GM10266 (cell line): ENCODE data around the gene NFASC.

ENCODE experiments used
- DNase-seq: peaks from one replicate; pipeline ENCODE4 v3.0.0; 2012; ENCODE audit errors: extremely low spot score
- TF ChIP-seq, protein P1 (sequence below): IDR thresholded peaks from 2 replicates; pipeline ENCODE4 v1.5.1; 2012; ENCODE audit warnings: mild to moderate bottlenecking, low read depth; ENCODE audit not compliant: control insufficient read depth, insufficient read depth; ENCODE audit errors: missing control alignments

NFASC gene

DNA sequence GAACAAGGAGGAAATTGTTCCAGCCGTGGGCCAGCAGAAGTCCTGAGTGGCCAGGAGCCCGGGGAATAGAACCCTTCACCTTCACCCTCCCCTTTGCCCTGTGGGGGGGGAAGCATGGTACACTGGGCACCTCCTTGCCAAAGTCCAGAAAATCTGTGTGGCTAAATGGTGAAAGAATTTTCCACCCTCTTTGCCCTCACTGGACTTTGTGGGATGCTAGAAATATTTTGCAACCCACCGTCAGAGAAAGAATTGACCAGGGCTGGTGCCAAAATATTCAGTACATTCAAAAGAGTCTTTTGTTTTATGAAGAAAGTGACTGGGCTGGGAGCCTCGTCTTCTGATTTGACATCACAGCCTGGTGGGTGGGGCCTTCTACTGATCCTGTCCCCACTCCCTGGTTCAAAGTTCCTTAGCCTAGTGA, 14.6 kb downstream of the NFASC start:
- TF ChIP-seq, protein P1, sequence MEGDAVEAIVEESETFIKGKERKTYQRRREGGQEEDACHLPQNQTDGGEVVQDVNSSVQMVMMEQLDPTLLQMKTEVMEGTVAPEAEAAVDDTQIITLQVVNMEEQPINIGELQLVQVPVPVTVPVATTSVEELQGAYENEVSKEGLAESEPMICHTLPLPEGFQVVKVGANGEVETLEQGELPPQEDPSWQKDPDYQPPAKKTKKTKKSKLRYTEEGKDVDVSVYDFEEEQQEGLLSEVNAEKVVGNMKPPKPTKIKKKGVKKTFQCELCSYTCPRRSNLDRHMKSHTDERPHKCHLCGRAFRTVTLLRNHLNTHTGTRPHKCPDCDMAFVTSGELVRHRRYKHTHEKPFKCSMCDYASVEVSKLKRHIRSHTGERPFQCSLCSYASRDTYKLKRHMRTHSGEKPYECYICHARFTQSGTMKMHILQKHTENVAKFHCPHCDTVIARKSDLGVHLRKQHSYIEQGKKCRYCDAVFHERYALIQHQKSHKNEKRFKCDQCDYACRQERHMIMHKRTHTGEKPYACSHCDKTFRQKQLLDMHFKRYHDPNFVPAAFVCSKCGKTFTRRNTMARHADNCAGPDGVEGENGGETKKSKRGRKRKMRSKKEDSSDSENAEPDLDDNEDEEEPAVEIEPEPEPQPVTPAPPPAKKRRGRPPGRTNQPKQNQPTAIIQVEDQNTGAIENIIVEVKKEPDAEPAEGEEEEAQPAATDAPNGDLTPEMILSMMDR, result no peak
- no peak for DNase-seq

DNA sequence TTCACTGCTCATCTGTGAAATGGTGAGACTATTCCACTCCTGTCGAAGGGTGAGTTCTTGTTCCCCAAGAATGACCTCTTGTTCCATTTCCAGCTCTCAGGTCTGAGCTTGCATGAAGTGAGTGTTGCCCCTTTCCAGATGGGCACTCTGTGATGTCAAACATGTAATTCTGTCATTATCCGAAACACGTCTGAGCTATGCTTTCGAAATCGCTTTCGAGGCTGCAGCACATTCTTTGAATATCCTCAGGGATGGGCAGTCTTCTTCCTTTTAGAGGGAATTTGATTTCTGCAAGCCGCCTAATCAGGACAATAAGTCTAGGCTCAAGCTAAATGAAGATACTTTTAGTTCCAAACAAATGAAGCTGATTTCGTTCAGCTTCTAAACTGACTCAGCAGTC, 15.1 kb downstream of the NFASC start:
- DNase-seq, result no peak

DNA sequence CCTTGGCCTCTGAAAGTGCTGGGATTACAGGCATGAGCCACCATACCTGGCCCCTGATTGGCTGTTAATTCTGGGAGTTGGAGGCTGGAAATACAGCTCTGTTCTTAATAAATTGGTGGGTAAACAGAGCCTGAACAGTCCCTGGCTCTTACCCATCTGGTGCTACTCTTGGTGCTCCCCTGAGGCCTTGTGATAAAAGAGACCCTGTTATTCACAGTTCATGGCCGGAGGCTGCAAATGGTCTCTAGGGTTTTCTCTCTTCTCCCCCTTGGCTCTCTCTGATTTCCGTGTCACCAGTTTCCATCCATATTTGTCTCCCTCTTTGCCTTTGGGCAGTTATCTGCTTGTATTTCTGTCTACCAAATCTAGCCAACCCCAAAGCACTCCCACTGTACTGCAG, 17.2 kb downstream of the NFASC start:
- DNase-seq, result no peak
- TF ChIP-seq, protein P1, result no peak

More for the DNA sequence above, 15.1 kb downstream of the NFASC start:
- TF ChIP-seq, protein P1, result no peak

DNA sequence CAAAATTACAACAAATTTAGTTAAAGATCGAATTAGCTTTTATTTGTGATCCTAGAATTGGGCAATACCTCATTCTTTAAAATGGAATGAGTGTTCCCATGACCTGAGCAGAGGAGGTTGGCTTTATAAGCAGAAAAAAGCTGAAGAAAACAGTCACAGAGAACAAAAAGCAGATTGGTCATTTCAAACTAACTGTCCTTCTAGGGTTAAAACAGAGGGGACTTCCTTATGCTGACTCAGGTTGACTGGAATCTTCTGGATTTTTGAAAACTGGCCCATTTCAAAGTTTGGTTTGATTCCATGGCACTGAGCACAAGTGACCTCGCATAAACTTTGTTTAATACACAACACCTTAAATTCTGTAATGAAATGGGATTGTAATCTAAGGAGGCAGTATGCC, 17.6 kb downstream of the NFASC start:
- no peak for DNase-seq
- TF ChIP-seq, protein P1, result no peak

DNA sequence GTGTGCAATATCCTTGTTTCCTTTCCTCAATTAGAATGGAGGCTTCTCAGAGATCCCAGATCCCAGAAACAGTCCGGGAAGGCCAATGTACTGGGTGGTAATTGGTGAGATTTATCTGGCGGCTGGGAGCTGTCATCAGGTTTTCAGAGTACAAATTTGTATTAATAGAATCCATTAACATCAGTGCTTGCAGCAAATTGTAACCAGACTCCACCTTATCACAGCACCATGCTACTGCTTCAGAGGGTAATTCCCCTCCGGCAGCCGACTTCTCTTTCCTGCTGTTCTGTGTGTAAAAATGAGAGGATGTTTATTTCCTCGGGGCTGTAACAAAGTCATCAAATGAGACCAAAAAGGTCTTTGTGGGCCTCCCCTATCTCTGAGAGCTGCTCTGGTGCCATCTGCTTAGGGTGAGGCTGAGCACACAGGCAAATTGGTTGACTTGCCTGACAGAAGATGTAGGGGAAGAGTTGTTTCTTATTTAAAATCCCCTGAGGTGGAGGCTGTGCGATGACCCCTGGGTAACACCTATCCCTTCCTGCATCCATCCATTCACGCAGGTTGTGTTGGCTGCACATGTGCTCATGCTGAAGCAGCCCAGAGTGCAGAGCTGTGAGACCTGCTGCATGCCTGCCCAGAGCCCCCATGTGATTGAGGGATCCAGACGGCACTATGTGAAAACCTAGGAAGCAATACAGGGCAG, 19.2 kb downstream of the NFASC start:
- no peak for DNase-seq
- TF ChIP-seq, protein P1, result no peak

DNA sequence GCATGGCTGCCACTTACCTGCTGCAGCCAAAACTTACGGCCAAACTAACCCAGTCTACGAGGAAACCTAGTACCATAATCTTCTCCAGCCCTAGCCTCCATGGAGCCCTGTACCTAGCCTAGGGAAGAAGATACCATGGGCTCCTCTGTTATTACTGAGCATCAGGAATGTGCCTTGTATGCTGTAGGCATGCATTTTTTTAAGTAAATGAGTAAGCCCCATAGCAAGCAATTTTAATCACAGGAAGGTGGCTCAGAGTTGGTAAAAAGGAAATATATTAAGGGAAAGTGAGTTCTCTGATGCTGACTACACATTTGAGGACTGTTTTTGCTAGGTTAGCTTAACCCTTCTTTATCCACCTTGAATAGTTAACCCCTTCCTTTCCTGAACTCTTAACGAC, 21.2 kb downstream of the NFASC start:
- TF ChIP-seq, protein P1, result no peak
- DNase-seq, result no peak

DNA sequence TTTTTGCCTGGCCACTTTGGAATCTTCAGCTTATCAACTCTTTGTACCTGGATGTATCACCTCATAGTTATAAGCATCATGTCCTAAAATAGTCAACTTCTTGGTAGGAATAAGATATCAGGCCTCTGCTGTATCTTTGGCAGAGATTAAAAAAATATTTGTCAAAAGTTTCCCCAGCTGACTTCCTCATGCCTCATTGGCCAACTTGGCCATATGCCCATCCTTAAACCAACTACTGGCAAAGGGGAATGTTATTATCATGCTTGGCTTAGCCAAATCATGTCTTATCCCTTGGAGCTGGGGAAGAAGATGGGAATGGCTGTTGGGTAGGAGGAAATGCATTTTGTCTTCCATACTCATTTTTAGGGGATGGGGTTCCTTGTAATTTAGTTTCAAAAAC, 23.4 kb downstream of the NFASC start:
- TF ChIP-seq, protein P1, result no peak
- no peak for DNase-seq
